Measurements from ENCODE around the gene TMEM191B.
"Not testable (repeated sequence)": the region's sequence is repeated elsewhere in the genome, so short reads cannot be mapped to it uniquely, and the experiment has no call there.

- not testable (repeated sequence) for TF ChIP-seq POLR2A (IDR thresholded peaks at IDR 0.05)
- TF ChIP-seq, protein P1, sequence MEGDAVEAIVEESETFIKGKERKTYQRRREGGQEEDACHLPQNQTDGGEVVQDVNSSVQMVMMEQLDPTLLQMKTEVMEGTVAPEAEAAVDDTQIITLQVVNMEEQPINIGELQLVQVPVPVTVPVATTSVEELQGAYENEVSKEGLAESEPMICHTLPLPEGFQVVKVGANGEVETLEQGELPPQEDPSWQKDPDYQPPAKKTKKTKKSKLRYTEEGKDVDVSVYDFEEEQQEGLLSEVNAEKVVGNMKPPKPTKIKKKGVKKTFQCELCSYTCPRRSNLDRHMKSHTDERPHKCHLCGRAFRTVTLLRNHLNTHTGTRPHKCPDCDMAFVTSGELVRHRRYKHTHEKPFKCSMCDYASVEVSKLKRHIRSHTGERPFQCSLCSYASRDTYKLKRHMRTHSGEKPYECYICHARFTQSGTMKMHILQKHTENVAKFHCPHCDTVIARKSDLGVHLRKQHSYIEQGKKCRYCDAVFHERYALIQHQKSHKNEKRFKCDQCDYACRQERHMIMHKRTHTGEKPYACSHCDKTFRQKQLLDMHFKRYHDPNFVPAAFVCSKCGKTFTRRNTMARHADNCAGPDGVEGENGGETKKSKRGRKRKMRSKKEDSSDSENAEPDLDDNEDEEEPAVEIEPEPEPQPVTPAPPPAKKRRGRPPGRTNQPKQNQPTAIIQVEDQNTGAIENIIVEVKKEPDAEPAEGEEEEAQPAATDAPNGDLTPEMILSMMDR (IDR thresholded peaks at IDR 0.05): not testable (repeated sequence)
Observed at GRCh38 chr22:18543400-18543799, 15.8 kb downstream of the TMEM191B start.
